WTC11 (cell line): Measurements from ENCODE around the gene GPR62.

Source experiments
- CREB1 ChIP-seq: sonication (generic); formaldehyde crosslinking; IDR thresholded peaks from 2 replicates; pipeline ENCODE4 v1.8.0; 2023; ENCODE audit warnings: mild to moderate bottlenecking, missing genetic modification reagents
- ESRRA ChIP-seq: sonication (generic); formaldehyde crosslinking; IDR thresholded peaks from 2 replicates; pipeline ENCODE4 v1.8.1; 2022; ENCODE audit warnings: mild to moderate bottlenecking, missing genetic modification reagents, borderline replicate concordance
- FOXK1 ChIP-seq: sonication (generic); formaldehyde crosslinking; IDR thresholded peaks from 2 replicates; pipeline ENCODE4 v1.8.0; 2022; ENCODE audit warnings: mild to moderate bottlenecking, moderate library complexity, missing genetic modification reagents
- JUN ChIP-seq: sonication (generic); formaldehyde crosslinking; IDR thresholded peaks from 2 replicates; pipeline ENCODE4 v1.8.0; 2023; ENCODE audit warnings: mild to moderate bottlenecking, missing genetic modification reagents
- RELA ChIP-seq: sonication (generic); formaldehyde crosslinking; IDR thresholded peaks from 2 replicates; pipeline ENCODE4 v1.8.1; 2022; ENCODE audit warnings: missing genetic modification reagents, mild to moderate bottlenecking, borderline replicate concordance
- TF ChIP-seq, protein P1 (sequence below): fragments of 200-600 bp; IDR thresholded peaks from 2 replicates; pipeline ENCODE4 v1.8.0; 2022; ENCODE audit warnings: antibody characterized with exemption
- TF ChIP-seq, protein P2 (sequence below): sonication (generic); formaldehyde crosslinking; IDR thresholded peaks from 2 replicates; pipeline ENCODE4 v1.8.1; 2023; ENCODE audit warnings: mild to moderate bottlenecking, missing genetic modification reagents, moderate library complexity

DNA sequence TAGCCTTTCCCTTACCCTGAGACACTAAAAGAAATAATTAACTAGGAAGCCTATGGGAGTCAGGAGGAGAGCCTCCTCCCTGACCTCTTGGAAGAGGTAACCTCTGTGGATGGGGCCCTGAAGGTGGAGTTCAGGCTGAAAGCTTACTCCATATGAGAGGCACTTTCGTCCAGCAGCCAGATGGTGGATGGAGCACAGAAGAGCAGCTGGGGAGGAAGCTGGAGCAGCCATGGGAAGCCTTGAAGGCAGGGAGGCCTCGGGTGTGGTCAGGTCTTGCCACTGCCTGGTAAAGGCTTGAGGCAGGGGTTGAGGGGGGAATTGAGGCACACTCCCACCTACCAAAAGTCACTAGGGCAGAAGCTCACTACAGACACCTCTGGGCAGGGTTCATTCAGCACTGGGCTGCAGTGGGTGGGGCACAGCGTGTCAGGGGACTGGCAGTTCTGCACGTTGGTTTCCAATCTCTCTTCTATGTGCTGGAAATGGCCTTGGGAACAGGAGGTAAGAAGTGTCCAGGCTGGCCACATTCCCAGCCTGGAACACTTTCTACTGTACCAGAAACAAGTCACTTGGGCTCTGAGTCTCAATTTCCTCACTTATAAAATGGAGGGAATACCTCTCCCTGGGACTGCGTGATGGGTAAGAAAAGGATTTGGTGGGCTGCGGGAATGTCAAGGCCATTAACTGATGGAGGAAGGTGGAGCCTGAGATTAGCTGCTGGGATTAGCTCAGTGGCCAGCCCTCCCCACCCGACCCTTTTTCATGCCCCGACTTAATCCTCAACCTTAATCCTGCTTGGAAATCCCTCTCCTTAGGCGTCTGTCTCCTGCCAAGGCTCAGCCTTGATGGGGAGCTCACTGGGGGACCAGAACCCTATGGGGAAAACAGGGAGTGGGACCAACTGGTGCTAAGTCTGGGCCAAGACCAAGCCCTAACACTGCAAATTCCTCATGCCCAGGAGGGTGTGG lies 6.7 kb downstream of the GPR62 start:
- TF ChIP-seq RELA (CRISPR knock-in tag) (no peak), ESRRA (no peak), FOXK1 (CRISPR knock-in tag) (no peak), JUN (CRISPR knock-in tag) (no peak), CREB1 (CRISPR knock-in tag) (no peak)
- TF ChIP-seq, protein P1, sequence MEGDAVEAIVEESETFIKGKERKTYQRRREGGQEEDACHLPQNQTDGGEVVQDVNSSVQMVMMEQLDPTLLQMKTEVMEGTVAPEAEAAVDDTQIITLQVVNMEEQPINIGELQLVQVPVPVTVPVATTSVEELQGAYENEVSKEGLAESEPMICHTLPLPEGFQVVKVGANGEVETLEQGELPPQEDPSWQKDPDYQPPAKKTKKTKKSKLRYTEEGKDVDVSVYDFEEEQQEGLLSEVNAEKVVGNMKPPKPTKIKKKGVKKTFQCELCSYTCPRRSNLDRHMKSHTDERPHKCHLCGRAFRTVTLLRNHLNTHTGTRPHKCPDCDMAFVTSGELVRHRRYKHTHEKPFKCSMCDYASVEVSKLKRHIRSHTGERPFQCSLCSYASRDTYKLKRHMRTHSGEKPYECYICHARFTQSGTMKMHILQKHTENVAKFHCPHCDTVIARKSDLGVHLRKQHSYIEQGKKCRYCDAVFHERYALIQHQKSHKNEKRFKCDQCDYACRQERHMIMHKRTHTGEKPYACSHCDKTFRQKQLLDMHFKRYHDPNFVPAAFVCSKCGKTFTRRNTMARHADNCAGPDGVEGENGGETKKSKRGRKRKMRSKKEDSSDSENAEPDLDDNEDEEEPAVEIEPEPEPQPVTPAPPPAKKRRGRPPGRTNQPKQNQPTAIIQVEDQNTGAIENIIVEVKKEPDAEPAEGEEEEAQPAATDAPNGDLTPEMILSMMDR, result no peak
- TF ChIP-seq, protein P2, sequence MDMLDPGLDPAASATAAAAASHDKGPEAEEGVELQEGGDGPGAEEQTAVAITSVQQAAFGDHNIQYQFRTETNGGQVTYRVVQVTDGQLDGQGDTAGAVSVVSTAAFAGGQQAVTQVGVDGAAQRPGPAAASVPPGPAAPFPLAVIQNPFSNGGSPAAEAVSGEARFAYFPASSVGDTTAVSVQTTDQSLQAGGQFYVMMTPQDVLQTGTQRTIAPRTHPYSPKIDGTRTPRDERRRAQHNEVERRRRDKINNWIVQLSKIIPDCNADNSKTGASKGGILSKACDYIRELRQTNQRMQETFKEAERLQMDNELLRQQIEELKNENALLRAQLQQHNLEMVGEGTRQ, result no peak
